Measurements from ENCODE around the gene TMEM218. TPM values are rescaled to one million over a fixed set of nuclear protein-coding genes. Genes with fewer than 3 reads are reported as not detected.

The TMEM218 gene
- total RNA-seq, 1 donor from 2014 or later, result 30.4 TPM

- H3K36me3 Mint-ChIP-seq (ENCODE audit: low read depth), result no peaks in the 10 kb centered on the region
- H3K4me3 Mint-ChIP-seq, result no peak overlapping the region
- no peak for DNase-seq (ENCODE audit: low read depth, low spot score)
- H3K27ac Mint-ChIP-seq (ENCODE audit: unreplicated experiment), result no peak overlapping the region
- H3K27me3 Mint-ChIP-seq (ENCODE audit: low read depth), result peaks cover 24% of the 10 kb centered on the region
- TF ChIP-seq CTCF (conservative IDR thresholded peaks at IDR 0.05), result no peak
- no peaks in the 10 kb centered on the region for H3K9me3 Mint-ChIP-seq
- H3K4me1 Mint-ChIP-seq, result peaks cover 5% of the 10 kb centered on the region
Observed at GRCh38 chr11:125069796-125070195, 41.6 kb downstream of the TMEM218 start.

- no peaks in the 10 kb centered on the region for H3K9me3 Mint-ChIP-seq
- H3K27ac Mint-ChIP-seq (ENCODE audit: unreplicated experiment), result no peak overlapping the region
- peaks cover 32% of the 10 kb centered on the region for H3K27me3 Mint-ChIP-seq (ENCODE audit: low read depth)
- H3K4me3 Mint-ChIP-seq, result no peak overlapping the region
- H3K36me3 Mint-ChIP-seq (ENCODE audit: low read depth), result no peaks in the 10 kb centered on the region
- TF ChIP-seq CTCF (conservative IDR thresholded peaks at IDR 0.05), result no peak
- H3K4me1 Mint-ChIP-seq, result peaks cover 5% of the 10 kb centered on the region
- no peak for DNase-seq (ENCODE audit: low read depth, low spot score)
Observed at GRCh38 chr11:125069008-125069407, 42.4 kb downstream of the TMEM218 start.

GRCh38 chr11:125068368-125068767, 43.1 kb downstream of the TMEM218 start:
- no peak for TF ChIP-seq CTCF (conservative IDR thresholded peaks at IDR 0.05)
- peaks cover 38% of the 10 kb centered on the region for H3K27me3 Mint-ChIP-seq (ENCODE audit: low read depth)
- H3K36me3 Mint-ChIP-seq (ENCODE audit: low read depth), result no peaks in the 10 kb centered on the region
- no peaks in the 10 kb centered on the region for H3K9me3 Mint-ChIP-seq
- H3K27ac Mint-ChIP-seq (ENCODE audit: unreplicated experiment), result no peak overlapping the region
- no peak overlapping the region for H3K4me3 Mint-ChIP-seq
- peaks cover 5% of the 10 kb centered on the region for H3K4me1 Mint-ChIP-seq
- DNase-seq (ENCODE audit: low read depth, low spot score), result no peak

- H3K4me3 Mint-ChIP-seq, result peak overlapping the region; percentile 60
- no peaks in the 10 kb centered on the region for H3K9me3 Mint-ChIP-seq
- no peak for DNase-seq (ENCODE audit: low read depth, low spot score)
- H3K27ac Mint-ChIP-seq (ENCODE audit: unreplicated experiment), result no peak overlapping the region
- no peaks in the 10 kb centered on the region for H3K36me3 Mint-ChIP-seq (ENCODE audit: low read depth)
- peaks cover 62% of the 10 kb centered on the region for H3K27me3 Mint-ChIP-seq (ENCODE audit: low read depth)
- no peak for TF ChIP-seq CTCF (conservative IDR thresholded peaks at IDR 0.05)
- H3K4me1 Mint-ChIP-seq, result peaks cover 6% of the 10 kb centered on the region
Observed at GRCh38 chr11:125064070-125064469, 47.4 kb downstream of the TMEM218 start.

- H3K27me3 Mint-ChIP-seq (ENCODE audit: low read depth), result peaks cover 61% of the 10 kb centered on the region
- no peak for DNase-seq (ENCODE audit: low read depth, low spot score)
- no peaks in the 10 kb centered on the region for H3K9me3 Mint-ChIP-seq
- H3K27ac Mint-ChIP-seq (ENCODE audit: unreplicated experiment), result no peak overlapping the region
- TF ChIP-seq CTCF (conservative IDR thresholded peaks at IDR 0.05), result no peak
- peak overlapping the region; percentile 60 for H3K4me3 Mint-ChIP-seq
- H3K36me3 Mint-ChIP-seq (ENCODE audit: low read depth), result no peaks in the 10 kb centered on the region
- peaks cover 6% of the 10 kb centered on the region for H3K4me1 Mint-ChIP-seq
Observed at GRCh38 chr11:125063429-125064043, 47.9 kb downstream of the TMEM218 start.

Data from neural crest cell (in vitro differentiated cells).